Endothelial cell (in vitro differentiated cells): ENCODE data around the gene ZSCAN29. TPM values are rescaled to one million over a fixed set of nuclear protein-coding genes. Genes with fewer than 3 reads are reported as not detected.

Experiments
- DNase-seq: peaks from one replicate; pipeline ENCODE4 v3.0.0; 2021; ENCODE audit warnings: low spot score
- H3K27ac Mint-ChIP-seq: one replicate; pipeline ENCODE4 v1.8.0; 2021; ENCODE audit warnings: mixed read lengths, inconsistent platforms; ENCODE audit not compliant: unreplicated experiment
- H3K27me3 Mint-ChIP-seq: one replicate; pipeline ENCODE4 v1.8.0; 2021; ENCODE audit warnings: mild to moderate bottlenecking, moderate library complexity, mixed read lengths, inconsistent platforms; ENCODE audit not compliant: unreplicated experiment
- H3K36me3 Mint-ChIP-seq: one replicate; pipeline ENCODE4 v1.8.0; 2021; ENCODE audit warnings: mild to moderate bottlenecking, low read depth, mixed read lengths, inconsistent platforms; ENCODE audit not compliant: unreplicated experiment
- H3K4me1 Mint-ChIP-seq: one replicate; pipeline ENCODE4 v1.8.0; 2021; ENCODE audit warnings: mild to moderate bottlenecking, mixed read lengths, inconsistent platforms; ENCODE audit not compliant: unreplicated experiment
- H3K4me3 Mint-ChIP-seq: one replicate; pipeline ENCODE4 v1.8.0; 2021; ENCODE audit warnings: mild to moderate bottlenecking, mixed read lengths, inconsistent platforms; ENCODE audit not compliant: unreplicated experiment
- H3K9me3 Mint-ChIP-seq: one replicate; pipeline ENCODE4 v1.8.0; 2021; ENCODE audit warnings: mixed read lengths, inconsistent platforms; ENCODE audit not compliant: unreplicated experiment
- total RNA-seq: library from RNA; stranded (reverse); fragmentation: NEBNext Ultra II Directional; extraction: Animal tissue kit (Norgen Biotek cat#: 25700); gene quantifications from one replicate; pipeline ENCODE4 v1.2.1, GENCODE V29; 2021; ENCODE audit not compliant: unreplicated experiment
- TF ChIP-seq, protein P1 (sequence below): fragments of 200-600 bp; sonication (generic); IDR thresholded peaks from one replicate; pipeline ENCODE4 v1.5.0; 2021; ENCODE audit warnings: antibody characterized with exemption; ENCODE audit not compliant: unreplicated experiment

ZSCAN29 gene
- total RNA-seq, 1 donor from 2014 or later = 45.5 TPM

DNA sequence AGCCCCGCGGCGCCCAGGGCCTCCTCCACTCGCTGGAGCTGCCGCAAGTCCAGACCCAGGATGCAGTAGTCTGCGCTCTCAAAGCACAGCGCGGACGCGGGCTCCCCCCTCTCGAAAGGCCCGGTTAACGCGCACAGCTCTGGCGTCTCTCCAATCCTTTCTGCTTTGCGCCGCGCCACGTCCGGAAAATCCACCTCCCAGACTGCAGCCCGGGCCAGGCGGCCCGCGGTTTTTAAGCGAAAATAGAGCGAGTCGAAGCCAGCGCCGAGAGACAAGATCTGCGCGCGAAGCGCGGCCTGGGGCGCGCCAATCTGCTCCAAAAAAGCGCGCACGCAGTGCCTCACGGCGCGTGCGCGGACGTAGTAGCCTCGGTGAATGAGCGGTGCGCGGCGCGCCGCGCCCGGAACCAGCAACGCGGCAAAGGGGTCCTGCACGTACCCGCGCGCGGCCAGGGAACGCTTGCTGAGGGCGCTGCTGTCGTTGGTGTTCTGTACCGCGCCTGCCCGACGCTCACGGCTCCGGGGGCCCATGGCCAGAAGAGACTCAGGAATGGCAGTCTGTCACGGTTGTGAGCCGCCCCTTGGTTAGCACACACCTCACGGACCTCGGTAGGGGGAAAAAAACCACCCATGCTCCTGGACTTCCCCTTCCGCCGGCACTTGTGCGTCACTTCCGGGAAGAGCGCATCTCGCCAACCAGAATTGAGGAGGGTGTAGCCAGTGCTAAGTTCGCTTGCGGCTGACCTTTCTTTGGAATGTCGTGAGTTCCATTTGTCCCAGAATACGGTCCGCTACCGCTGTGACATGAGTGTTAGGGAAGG, 40.7 kb downstream of the ZSCAN29 start, which contains the start of gene LCMT2:
LCMT2 (minus strand) TSS at position 614 of the 820 bp plus-strand sequence; CDS start at position 530, 84 bp downstream.
- DNase-seq = peak; percentile 73
- peaks cover 3% of the 10 kb centered on the region for H3K27me3 Mint-ChIP-seq
- peaks cover 10% of the 10 kb centered on the region for H3K36me3 Mint-ChIP-seq
- peak within 1 kb of the TSS; percentile 92 for H3K4me3 Mint-ChIP-seq
- TF ChIP-seq, protein P1, sequence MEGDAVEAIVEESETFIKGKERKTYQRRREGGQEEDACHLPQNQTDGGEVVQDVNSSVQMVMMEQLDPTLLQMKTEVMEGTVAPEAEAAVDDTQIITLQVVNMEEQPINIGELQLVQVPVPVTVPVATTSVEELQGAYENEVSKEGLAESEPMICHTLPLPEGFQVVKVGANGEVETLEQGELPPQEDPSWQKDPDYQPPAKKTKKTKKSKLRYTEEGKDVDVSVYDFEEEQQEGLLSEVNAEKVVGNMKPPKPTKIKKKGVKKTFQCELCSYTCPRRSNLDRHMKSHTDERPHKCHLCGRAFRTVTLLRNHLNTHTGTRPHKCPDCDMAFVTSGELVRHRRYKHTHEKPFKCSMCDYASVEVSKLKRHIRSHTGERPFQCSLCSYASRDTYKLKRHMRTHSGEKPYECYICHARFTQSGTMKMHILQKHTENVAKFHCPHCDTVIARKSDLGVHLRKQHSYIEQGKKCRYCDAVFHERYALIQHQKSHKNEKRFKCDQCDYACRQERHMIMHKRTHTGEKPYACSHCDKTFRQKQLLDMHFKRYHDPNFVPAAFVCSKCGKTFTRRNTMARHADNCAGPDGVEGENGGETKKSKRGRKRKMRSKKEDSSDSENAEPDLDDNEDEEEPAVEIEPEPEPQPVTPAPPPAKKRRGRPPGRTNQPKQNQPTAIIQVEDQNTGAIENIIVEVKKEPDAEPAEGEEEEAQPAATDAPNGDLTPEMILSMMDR = no peak
- H3K9me3 Mint-ChIP-seq = no peaks in the 10 kb centered on the region
- H3K4me1 Mint-ChIP-seq = peaks cover 34% of the 10 kb centered on the region
- H3K27ac Mint-ChIP-seq = peak within 1 kb of the TSS; percentile 84

DNA sequence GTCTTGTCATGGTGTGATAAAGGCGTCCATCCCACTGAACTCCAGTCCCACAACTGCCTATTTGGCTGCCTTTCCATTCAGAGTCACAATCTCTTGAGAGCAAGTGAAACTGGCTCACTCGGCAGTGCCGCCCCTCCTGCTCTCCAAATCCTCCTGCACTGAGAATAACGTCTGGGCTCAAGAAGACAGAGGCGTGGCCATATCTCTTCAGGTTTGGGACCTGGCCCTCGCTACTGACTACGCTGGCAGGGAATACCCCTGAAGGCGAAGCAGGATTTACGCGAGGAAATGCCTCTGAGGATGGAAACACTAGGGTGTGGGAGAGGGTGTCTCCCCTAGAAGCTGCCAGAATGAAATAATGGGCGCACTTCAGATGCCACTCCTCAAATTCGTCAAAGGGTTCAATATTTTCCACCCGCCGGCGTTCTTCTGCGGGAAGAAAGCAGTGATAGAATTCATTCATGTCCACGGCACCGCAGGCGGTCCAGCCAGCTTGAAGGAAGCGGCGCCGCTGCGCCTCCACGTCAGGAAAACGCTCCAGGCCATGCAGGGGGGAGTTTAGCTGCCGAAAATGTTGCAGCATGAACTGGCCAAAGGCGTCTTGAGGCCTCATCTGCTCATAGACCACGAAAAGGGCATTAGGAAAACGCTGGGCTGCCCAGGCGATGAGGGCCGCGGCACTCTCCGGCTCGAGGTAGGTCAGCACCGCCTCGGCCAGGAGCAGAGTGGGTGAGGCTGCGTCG, 41.5 kb downstream of the ZSCAN29 start:
- Mint-ChIP-seq H3K27me3 (peaks cover 3% of the 10 kb centered on the region), H3K4me3 (peak overlapping the region; percentile 92), H3K36me3 (peaks cover 6% of the 10 kb centered on the region), H3K9me3 (no peaks in the 10 kb centered on the region), H3K27ac (peak overlapping the region; percentile 72), H3K4me1 (peaks cover 34% of the 10 kb centered on the region)
- DNase-seq = no peak
- TF ChIP-seq, protein P1 = no peak

DNA sequence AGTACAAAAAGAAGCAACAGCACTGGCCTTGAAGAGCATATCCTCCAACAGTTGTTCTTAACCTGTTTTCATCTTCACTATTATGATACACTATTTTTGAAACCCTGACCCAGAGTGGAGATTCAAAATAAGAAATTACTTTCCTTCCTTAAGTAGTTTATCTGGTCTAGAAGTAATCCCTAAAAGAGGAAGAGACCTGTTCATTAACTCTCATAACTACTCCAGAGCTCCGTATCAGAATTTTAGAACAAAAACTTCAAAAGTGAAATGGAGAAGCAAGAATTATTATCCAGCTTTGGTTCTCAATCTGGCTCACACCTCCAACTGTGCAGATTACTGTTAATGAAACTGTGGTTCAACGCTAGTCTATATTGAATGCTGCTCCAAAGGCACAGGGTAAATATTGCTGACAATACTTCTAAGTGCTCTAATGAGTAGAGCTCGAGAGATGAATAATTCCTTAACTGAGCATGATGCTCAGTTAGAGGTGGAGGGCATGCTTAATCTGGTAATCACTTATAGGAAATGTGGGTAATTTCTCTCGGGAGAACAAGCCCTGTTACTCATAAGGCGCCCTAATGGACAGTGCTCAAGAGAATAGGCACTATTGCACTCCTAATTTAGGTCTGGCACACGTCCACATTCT, 45.7 kb downstream of the ZSCAN29 start:
- Mint-ChIP-seq H3K36me3 (peaks cover 6% of the 10 kb centered on the region), H3K9me3 (no peaks in the 10 kb centered on the region), H3K27ac (no peak overlapping the region)

DNA sequence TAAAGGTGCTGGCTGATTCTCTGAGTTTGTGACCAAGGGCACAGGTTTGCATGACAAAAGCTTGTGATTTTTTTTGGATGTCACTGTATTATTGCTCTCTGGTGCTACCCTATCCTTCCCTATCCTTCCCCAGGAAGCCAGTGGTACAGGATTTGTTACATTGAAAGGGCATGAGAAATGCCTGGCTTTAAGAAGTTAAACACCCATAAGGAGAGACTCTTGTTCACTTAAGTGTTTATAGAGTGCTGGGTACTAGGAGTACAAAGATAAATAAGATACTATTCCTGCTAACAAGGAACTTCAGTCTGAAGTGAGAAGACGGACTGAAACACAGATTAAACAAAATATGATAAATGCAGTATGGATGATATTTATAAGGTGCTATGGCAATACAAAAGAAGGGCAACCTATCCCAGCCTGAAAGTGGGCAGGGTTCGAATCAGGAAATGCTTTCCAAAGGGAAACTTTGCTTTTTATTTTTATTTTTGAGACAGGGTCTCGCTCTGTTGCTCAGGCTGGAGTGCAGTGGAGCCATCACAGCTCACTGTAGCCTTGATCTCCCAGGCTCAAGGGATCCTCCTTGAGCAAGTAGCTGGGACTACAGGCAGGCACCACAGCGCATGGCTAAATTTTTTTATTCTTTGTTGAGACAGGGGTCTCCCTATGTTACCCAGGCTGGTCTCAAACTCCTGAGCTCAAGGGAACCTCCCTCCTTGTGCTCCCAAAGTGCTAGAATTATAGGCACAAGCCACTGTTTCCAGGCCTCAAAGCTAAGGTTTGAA, 51.7 kb downstream of the ZSCAN29 start:
- H3K4me3 Mint-ChIP-seq = no peak overlapping the region
- TF ChIP-seq, protein P1 = no peak
- DNase-seq = no peak
- no peaks in the 10 kb centered on the region for H3K9me3 Mint-ChIP-seq
- no peak overlapping the region for H3K27ac Mint-ChIP-seq
- H3K4me1 Mint-ChIP-seq = peaks cover 35% of the 10 kb centered on the region
- no peaks in the 10 kb centered on the region for H3K36me3 Mint-ChIP-seq
- peaks cover 3% of the 10 kb centered on the region for H3K27me3 Mint-ChIP-seq

More for the DNA sequence above, 45.7 kb downstream of the ZSCAN29 start:
- H3K4me3 Mint-ChIP-seq = no peak overlapping the region
- H3K4me1 Mint-ChIP-seq = peaks cover 33% of the 10 kb centered on the region
- DNase-seq = no peak
- TF ChIP-seq, protein P1 = no peak
- H3K27me3 Mint-ChIP-seq = no peaks in the 10 kb centered on the region
